NCI-H748 treated with DMSO at 0.1 percent for 48 hours (cell line): Measurements from ENCODE around the gene TMEM120B.
"Not testable (repeated sequence)": the region's sequence is repeated elsewhere in the genome, so short reads cannot be mapped to it uniquely, and the experiment has no call there.

Experiments used
- DNase-seq: peaks from one replicate; lab custom pipeline; 2025; lab: John Stamatoyannopoulos, UW

Gene TMEM120B

DNA sequence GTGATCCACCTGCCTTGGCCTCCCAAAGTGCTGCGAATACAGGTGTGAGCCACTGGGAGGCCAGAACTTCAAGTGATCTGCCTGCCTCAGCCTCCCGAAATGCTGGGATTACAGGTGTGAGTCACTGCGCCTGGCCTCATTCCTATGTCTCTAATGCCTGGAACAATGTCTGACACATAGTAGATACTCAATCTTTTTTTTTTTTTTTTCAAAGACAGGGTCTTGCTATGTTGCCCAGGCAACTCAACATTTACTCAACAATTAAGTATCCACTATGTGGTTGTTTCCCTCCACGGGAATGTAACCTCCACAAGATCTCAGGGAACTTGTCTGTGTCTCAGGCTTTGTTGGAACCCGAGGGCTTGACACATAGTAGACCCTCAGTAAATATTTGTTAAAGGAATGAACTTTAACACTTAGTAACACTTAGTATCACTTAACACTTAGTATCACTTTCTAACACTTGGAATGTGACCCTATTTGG is 3.0 kb upstream of the TMEM120B start:
- DNase-seq = no peak

DNA sequence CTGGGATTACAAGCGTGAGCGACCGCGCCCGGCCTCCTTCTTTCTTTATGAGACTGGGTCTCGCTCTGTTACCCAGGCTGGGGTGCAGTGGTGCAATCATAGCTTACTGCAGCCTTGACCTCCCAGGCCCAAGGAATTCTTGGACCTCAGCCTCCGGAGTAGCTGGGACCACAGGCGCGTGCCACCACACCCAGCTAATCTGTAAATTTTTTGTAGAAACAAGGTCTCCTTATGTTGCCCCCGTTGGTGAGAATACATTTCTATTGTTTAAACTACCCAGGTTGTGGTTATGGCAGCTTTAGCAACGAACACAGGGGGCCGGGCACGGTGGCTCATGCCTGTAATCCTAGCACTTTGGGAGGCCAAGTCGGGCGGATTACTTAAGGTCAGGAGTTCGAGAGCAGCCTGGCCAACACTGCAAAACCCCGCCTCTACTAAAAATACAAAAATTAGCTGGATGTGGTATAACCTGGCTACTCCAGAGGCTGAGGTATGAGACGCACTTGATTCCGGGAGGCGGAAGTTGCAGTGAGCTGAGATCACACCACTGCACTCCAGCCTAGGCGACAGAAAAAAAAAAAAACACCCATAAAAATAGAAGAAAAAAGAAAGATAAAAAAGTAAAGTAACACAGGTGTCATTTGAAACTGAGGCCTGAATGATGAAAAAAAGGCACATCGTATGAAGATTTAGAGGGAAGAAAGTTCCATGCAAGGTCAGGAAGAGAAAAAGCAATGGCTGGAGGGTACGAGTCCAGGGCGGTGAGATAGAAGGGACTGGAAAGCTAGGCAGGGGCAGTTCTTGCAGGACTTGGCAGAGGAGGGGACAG is 977 bp upstream of the TMEM120B start:
- no peak for DNase-seq

- no peak for DNase-seq
Measured at GRCh38 chr12:121712190-121712460, 427 bp upstream of the TMEM120B start.

DNA sequence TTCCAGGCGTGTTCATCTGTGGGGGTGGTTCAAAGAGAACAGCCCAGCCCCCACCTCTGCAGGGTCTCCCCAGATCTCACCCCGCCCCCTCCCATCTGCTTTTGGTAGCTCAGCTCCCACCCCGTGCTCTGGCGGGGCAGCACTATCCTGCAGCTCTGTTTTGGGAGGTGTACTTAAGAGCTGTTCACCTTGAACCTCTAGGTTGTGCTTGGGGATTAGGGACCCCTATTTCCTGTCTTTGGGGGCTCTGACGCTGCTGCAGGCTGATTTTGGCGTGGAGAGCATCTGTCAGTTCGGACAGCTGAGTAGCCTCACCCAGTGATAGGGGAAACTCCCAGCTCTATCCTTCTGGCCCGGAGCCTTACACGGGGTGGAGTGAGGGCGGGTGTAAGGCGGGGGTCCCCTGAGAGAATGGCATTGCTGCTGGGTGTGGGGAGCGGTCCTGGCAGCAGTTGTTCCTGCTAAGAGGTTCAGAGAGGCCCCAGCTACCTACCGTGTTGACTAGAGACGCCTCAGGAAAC is 765 bp downstream of the TMEM120B start:
- DNase-seq = no peak

- DNase-seq = no peak
Measured at GRCh38 chr12:121713793-121714192, 1.2 kb downstream of the TMEM120B start.

DNA sequence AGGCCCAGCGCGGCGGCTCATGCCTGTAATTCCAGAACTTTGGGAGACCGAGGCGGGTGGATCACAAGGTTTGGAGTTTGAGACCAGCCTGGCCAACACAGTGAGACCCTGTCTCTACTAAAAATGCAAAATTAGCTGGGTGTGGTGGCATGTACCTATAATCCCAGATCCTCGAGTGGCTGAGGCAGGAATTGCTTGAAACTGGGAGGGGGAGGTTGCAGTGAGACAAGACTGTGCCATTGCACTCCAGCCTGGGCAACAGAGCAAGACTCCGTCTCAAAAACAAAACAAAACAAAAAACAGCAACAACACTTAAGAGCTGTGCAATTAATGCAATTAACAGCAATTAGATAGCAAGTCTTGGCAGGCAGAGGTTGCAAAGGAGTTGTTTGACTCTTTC is 2.5 kb downstream of the TMEM120B start:
- DNase-seq = not testable (repeated sequence)

- no peak for DNase-seq
Measured at GRCh38 chr12:121715862-121716435, 3.4 kb downstream of the TMEM120B start.

GRCh38 chr12:121717041-121717699 is 4.6 kb downstream of the TMEM120B start:
- no peak for DNase-seq

- no peak for DNase-seq
Measured at GRCh38 chr12:121718653-121719239, 6.2 kb downstream of the TMEM120B start.

DNA sequence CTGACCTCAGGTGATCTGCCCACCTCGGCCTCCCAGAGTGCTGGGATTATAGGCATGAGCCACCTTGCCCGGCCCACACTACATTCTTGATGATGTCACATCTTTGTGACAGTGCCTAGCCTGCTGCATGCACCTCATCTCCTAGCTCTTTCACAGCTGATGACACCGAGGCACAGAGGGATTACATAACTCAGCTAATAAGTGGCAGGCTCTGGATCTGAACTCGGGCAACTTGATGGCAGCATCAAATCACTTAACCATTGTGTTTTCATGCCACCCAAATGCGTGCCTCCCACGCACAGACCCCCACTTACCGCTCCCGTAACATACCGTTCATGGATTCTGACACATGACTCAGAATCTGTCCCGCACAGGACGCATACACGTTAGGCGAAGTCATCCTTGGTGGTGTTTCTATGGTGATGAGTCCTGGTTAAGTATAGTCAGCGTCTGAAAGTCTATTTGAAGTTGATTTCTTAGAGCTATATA is 7.4 kb downstream of the TMEM120B start:
- no peak for DNase-seq

GRCh38 chr12:121720762-121721161 is 8.2 kb downstream of the TMEM120B start:
- DNase-seq = no peak

GRCh38 chr12:121722511-121722910 is 10.0 kb downstream of the TMEM120B start:
- no peak for DNase-seq

- no peak for DNase-seq
Measured at GRCh38 chr12:121723200-121723599, 10.6 kb downstream of the TMEM120B start.

- DNase-seq = no peak
Measured at GRCh38 chr12:121724925-121725324, 12.4 kb downstream of the TMEM120B start.

DNA sequence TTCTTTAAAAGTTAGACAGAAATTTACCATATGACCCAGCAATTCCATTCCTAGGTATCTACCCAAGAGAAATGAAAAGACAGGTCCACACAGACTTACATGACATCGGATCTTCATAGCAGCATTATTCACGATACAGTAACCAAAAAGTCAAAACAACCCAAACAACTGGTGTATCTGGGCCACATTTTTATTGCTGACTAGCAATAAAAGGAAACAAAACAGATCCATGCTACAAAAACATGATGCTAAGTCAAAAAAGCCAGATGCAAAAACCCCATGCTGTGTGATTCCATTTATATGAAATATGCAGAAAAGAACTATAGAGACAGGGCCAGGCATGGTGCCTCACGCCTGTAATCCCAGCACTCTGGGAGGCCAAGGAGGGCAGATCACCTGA is 12.9 kb downstream of the TMEM120B start:
- DNase-seq = no peak

DNA sequence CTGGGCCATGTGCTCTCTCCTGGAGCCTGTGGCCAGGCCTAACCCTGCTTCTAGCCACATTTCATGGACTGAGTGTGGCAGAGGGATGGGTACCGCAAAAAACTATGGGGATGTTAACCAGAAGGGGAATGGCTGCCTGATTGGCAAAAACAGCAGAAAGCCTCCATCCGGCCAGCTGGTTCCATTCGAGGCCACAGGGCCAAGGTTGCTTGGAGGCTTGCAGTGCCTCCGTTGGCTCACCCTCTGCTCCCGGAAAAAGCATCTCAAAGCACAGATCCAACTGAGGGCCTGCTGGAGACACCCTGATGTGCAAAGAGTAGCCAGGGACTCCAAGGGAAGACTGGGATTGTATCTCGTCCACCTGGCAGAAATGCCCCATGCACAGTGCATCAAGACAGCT is 16.5 kb downstream of the TMEM120B start:
- DNase-seq = no peak

DNA sequence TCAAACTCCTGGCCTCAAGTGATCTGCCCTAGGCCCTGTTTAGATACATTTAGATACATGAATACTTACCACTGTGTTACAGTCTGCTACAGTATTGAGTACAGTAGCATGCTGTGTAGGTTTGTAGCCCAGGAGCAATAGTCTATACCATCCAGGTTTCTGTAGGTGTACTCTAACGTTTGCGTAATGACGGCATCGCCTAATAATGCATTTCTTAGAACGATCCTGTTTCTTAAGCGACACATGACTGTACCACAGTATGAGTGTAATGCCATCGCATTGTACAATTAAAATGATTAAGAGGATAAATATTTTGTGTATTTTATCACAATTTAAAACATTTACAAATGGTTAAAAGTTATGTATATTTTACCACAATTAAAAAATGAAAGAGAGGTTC is 18.9 kb downstream of the TMEM120B start:
- DNase-seq = no peak

- no peak for DNase-seq
Measured at GRCh38 chr12:121733849-121734248, 21.3 kb downstream of the TMEM120B start.

DNA sequence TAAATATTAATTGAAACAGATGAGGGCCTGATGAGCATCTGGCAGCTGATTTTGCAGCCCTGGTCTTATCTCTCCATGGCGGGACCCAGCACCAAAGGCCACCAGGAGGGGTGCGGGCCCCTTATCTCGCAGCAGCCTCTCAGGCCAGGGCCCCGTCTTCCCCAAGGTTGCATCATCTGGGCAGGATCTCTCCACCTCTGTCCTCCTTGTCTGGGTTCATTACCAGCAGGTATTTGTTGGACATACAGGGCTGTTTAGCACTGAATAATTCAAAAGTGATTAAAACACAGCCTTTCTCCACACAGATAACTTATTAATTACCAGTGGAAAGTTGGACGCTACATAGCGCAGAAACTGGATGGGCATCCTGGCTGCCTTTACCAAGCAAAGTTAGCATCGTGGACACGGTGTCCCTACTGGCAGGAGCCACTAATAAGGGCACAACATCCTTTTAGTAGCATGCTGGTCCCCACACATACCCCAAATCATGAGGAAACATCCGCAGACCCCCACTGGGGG is 25.8 kb downstream of the TMEM120B start:
- no peak for DNase-seq

DNA sequence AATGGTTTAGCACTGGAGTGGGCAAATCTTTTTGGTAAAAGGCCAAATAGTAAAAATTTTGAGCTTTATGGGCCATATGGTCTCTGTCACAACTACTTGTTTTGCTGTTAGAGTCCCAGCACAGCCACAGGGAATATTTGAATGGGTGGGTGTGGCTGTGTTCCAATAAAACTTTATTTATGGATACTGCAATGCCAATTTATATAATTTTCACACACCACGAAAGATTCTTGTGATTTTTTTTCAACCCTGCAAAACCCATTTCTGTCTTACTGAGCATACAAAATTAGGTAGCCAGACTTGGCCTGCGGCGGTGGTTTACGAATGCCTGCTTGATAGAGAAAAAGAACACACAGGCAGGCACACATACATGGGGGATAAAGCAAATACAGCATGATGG is 28.3 kb downstream of the TMEM120B start:
- DNase-seq = no peak

GRCh38 chr12:121741743-121742142 is 29.2 kb downstream of the TMEM120B start:
- no peak for DNase-seq

- not testable (repeated sequence) for DNase-seq
Measured at GRCh38 chr12:121745545-121745944, 33.0 kb downstream of the TMEM120B start.
